Measurements from ENCODE around the gene ZNF569.

DNA sequence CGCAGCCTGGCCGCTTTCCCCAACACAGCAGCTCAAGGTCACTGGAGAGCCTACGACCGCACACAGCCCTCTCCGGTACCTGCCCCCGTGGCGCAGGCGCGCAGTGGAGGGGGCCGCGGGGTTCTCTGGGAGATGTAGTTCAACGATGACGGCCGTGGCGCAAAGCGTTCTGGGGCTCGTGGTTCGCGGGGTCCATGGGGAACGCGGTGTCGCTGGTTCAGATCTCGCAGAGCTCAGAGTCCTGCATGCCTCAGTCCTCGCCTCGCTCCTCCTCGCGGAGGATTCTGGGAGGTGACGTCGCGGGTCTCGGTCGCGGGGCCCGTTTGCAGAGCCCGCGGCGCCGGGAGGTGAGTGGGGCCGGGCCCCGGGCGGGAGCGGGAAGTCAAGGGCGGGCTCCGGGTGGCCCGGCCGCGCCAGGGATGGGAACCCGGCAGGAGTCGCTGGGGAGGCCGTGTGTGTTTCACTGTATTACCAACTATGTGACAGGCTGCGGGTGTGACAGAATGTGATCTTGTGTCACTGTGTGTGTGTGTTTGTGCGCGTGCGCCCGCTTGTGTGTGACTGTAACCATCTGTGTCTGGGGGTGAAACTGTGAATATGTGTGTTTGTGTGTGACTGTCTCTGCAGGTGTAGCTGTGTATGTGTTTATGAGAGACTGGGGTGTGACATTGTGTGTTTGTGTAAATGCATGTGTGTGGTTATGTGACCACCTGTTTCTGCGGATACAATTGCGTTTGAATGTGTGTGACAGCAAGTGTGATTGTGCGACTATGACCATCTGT is 96.2 kb downstream of the ZNF569 start, which contains the start of gene ZNF527:
- TF ChIP-seq CTCF (IDR thresholded peaks at IDR 0.05; ENCODE audit: borderline replicate concordance, extremely low read depth, low read length, poor library complexity, severe bottlenecking) (peak; percentile 29), EZH2 (IDR thresholded peaks at IDR 0.05; ENCODE audit: borderline replicate concordance, low read depth, low read length, severe bottlenecking) (no peak)
